EH (cell line): ENCODE results near the gene DCHS1.

Experiments
- DNase-seq: peaks from one replicate; pipeline ENCODE4 v3.0.0-alpha.2; 2015; ENCODE audit warnings: low read depth

DCHS1 gene

GRCh38 chr11:6670202-6670830 is 14.7 kb upstream of the DCHS1 start:
- no peak for DNase-seq

GRCh38 chr11:6667733-6668374 is 12.2 kb upstream of the DCHS1 start:
- peak; percentile 59 for DNase-seq

GRCh38 chr11:6666302-6667183 is 10.9 kb upstream of the DCHS1 start:
- DNase-seq: no peak

- peak; percentile 49 for DNase-seq
Measured at GRCh38 chr11:6664551-6664950, 8.9 kb upstream of the DCHS1 start.

- peak; percentile 15 for DNase-seq
Measured at GRCh38 chr11:6663794-6664469, 8.3 kb upstream of the DCHS1 start.

- no peak for DNase-seq
Measured at GRCh38 chr11:6660712-6661111, 5.1 kb upstream of the DCHS1 start.

- no peak for DNase-seq
Measured at GRCh38 chr11:6658647-6659046, 3.0 kb upstream of the DCHS1 start.

GRCh38 chr11:6657346-6657745 is 1.7 kb upstream of the DCHS1 start:
- DNase-seq: peak; percentile 42

GRCh38 chr11:6656936-6657335 is 1.3 kb upstream of the DCHS1 start:
- DNase-seq: peak; percentile 15

GRCh38 chr11:6656584-6656915 is 941 bp upstream of the DCHS1 start:
- DNase-seq: no peak

GRCh38 chr11:6655020-6655789 is 404 bp downstream of the DCHS1 start:
- peak; percentile 50 for DNase-seq

GRCh38 chr11:6654281-6655019 is 1.2 kb downstream of the DCHS1 start:
- DNase-seq: no peak

GRCh38 chr11:6653656-6654055 is 2.0 kb downstream of the DCHS1 start:
- no peak for DNase-seq

GRCh38 chr11:6653097-6653496 is 2.5 kb downstream of the DCHS1 start:
- no peak for DNase-seq

GRCh38 chr11:6652182-6652581 is 3.4 kb downstream of the DCHS1 start:
- DNase-seq: no peak

GRCh38 chr11:6650980-6651379 is 4.6 kb downstream of the DCHS1 start:
- no peak for DNase-seq

- no peak for DNase-seq
Measured at GRCh38 chr11:6650104-6650503, 5.5 kb downstream of the DCHS1 start.

GRCh38 chr11:6648501-6648900 is 7.1 kb downstream of the DCHS1 start:
- DNase-seq: no peak

- DNase-seq: no peak
Measured at GRCh38 chr11:6647836-6648235, 7.8 kb downstream of the DCHS1 start.

- peak; percentile 84 for DNase-seq
Measured at GRCh38 chr11:6646918-6647679, 8.5 kb downstream of the DCHS1 start.
